Stomach (tissue), 9 donors: ENCODE results near the gene KCNG2. TPM values are rescaled to one million over a fixed set of nuclear protein-coding genes. Genes with fewer than 3 reads are reported as not detected.

Experiments
- DNase-seq, 2 donors: peaks; one replicate each; pipeline versions ENCODE4 v3.0.0 to v3.0.0-alpha.2; 2013 to 2019
- H3K27ac ChIP-seq, 5 donors: fragments of 200-600 bp in 4 of 5; sonication (generic) in 4 of 5; one replicate each; pipeline ENCODE4 v1.5.1; 2013 to 2019; ENCODE audit warnings: mild to moderate bottlenecking in 1 of 5, moderate library complexity in 1 of 5
- H3K27me3 ChIP-seq, 3 donors: fragments of 200-600 bp; sonication (generic); one replicate each; pipeline ENCODE4 v1.5.1; 2017 to 2019; ENCODE audit warnings: mixed run types in 1 of 3
- H3K36me3 ChIP-seq, 4 donors: fragments of 200-600 bp; sonication (generic); 1 replicate in 3 of 4; 2 replicates in 1 of 4; pipeline ENCODE4 v1.5.1; 2016 to 2019
- H3K4me1 ChIP-seq, 4 donors: fragments of 200-600 bp; sonication (generic); one replicate each; pipeline ENCODE4 v1.5.1; 2016 to 2019
- H3K4me3 ChIP-seq, 4 donors: fragments of 200-600 bp; sonication (generic) in 3 of 4; one replicate each; pipeline ENCODE4 v1.5.1; 2016 to 2019; ENCODE audit warnings: mild to moderate bottlenecking in 1 of 4
- H3K9me3 ChIP-seq, 4 donors: fragments of 200-600 bp; sonication (generic); one replicate each; pipeline ENCODE4 v1.5.1; 2016 to 2019
- CTCF ChIP-seq, 7 experiments: fragments of 450-650 bp in 4 of 7; fragments of 200-600 bp in 3 of 7; sonication (generic) in 3 of 7; IDR thresholded peaks; one replicate each; pipeline ENCODE4 v1.5.1; 2016 to 2019; ENCODE audit warnings: antibody characterized with exemption in 7 of 7, control low read depth in 2 of 7, mild to moderate bottlenecking in 1 of 7
- EP300 ChIP-seq: sonication (generic); formaldehyde crosslinking; IDR thresholded peaks from one replicate; pipeline ENCODE4 v1.6.1; 2017; ENCODE audit warnings: antibody characterized with exemption
- POLR2A ChIP-seq, 4 donors: fragments of 450-650 bp; IDR thresholded peaks; one replicate each; pipeline ENCODE4 v1.6.1; 2016; ENCODE audit warnings: antibody characterized with exemption in 4 of 4, control low read depth in 2 of 4, mild to moderate bottlenecking in 1 of 4, moderate library complexity in 1 of 4
- POLR2AphosphoS5 ChIP-seq, 3 donors: sonication (generic); formaldehyde crosslinking; IDR thresholded peaks; one replicate each; pipeline ENCODE4 v1.6.1; 2016; ENCODE audit warnings: antibody characterized with exemption in 3 of 3
- WGBS, 5 donors: extraction: QIAGEN DNeasy Blood & Tissue Kit in 3 of 5; methylation state at CpG; one replicate each; pipeline versions ENCODE4 v1.1.5 to v1.1.7; 2013 to 2018; 5-methylcytosine and 5-hydroxymethylcytosine counted together
- intact Hi-C: fragments of 100-400 bp; cut with DNase I; formaldehyde crosslinking; loops from one replicate; pipeline ENCODE4 v1.15.1; 2023; ENCODE audit warnings: low total_unique reads
- polyA plus RNA-seq, 3 donors: library from polyadenylated mRNA; stranded (reverse); fragments of 200-250 nt; gene quantifications; one replicate each; pipeline ENCODE4 v1.2.3, GENCODE V29; 2013
- total RNA-seq, 5 donors: library from RNA; depleted of rRNA; stranded (reverse); fragments of >200 nt; gene quantifications; one replicate each; pipeline versions ENCODE4 v1.1.0 to v1.2.3, GENCODE V29; 2014 to 2016
- donor health status: healthy with polysubstance abuse.
- donor health status: Bipolar disorder and iron deficiency.
- donor health status: healthy.

KCNG2 gene
- total and polyA plus RNA-seq, 8 donors, result 0.08 to 2.3 (median 0.92) TPM; not detected in 5

GRCh38 chr18:79930020-79930642 is 132.4 kb downstream of the KCNG2 start:
- Histone ChIP-seq H3K27me3 (no peaks in the 10 kb centered on the region), H3K4me1 (peaks cover 7 to 22% (median 13%) of the 10 kb centered on the region in 4 donors), H3K9me3 (peaks cover 6 to 60% (median 40%) of the 10 kb centered on the region in 4 donors), H3K4me3 (no peak overlapping the region), H3K27ac (no peak overlapping the region), H3K36me3 (peaks cover 7 to 76% (median 61%) of the 10 kb centered on the region in 4 donors)
- TF ChIP-seq CTCF (IDR thresholded peaks at IDR 0.05), result no peak
- TF ChIP-seq POLR2AphosphoS5 (IDR thresholded peaks at IDR 0.05), result no peak
- TF ChIP-seq POLR2A (IDR thresholded peaks at IDR 0.05), result no peak
- no peak for TF ChIP-seq EP300
- WGBS, 5 donors, result 96 to 100% (median 97%) methylated on average over 2 of the region's 2 CpGs
- intact Hi-C loops, result no loop called here
- DNase-seq, result no peak

- WGBS, 5 donors, result 96 to 100% (median 97%) methylated on average over 2 of the region's 2 CpGs
- peaks cover 6 to 69% (median 44%) of the 10 kb centered on the region in 4 donors for H3K9me3 ChIP-seq
- intact Hi-C loops, result no loop called here
- DNase-seq, result peak in 1 of 2 donors; percentile 7
- no peak overlapping the region for H3K27ac ChIP-seq
- no peak overlapping the region for H3K4me3 ChIP-seq
- peaks cover 14 to 80% (median 64%) of the 10 kb centered on the region in 4 donors for H3K36me3 ChIP-seq
- TF ChIP-seq CTCF (IDR thresholded peaks at IDR 0.05) (no peak), POLR2A (IDR thresholded peaks at IDR 0.05) (no peak), POLR2AphosphoS5 (IDR thresholded peaks at IDR 0.05) (no peak), EP300 (no peak)
- H3K4me1 ChIP-seq, result peaks cover 7 to 20% (median 16%) of the 10 kb centered on the region in 4 donors
- no peaks in the 10 kb centered on the region for H3K27me3 ChIP-seq
Observed at GRCh38 chr18:79931475-79931874, 133.7 kb downstream of the KCNG2 start.

GRCh38 chr18:79932907-79933306 is 135.2 kb downstream of the KCNG2 start:
- Histone ChIP-seq H3K4me1 (peaks cover 7 to 21% (median 16%) of the 10 kb centered on the region in 4 donors), H3K4me3 (no peak overlapping the region), H3K9me3 (peaks cover 6 to 69% (median 44%) of the 10 kb centered on the region in 4 donors), H3K27me3 (no peaks in the 10 kb centered on the region), H3K27ac (no peak overlapping the region), H3K36me3 (peaks cover 14 to 79% (median 71%) of the 10 kb centered on the region in 4 donors)
- intact Hi-C loops, result no loop called here
- no peak for DNase-seq
- WGBS, 5 donors, result 94 to 95% (median 95%) methylated on average over 3 of the region's 3 CpGs
- TF ChIP-seq CTCF (IDR thresholded peaks at IDR 0.05), result no peak
- TF ChIP-seq EP300, result no peak
- TF ChIP-seq POLR2A (IDR thresholded peaks at IDR 0.05), result no peak
- TF ChIP-seq POLR2AphosphoS5 (IDR thresholded peaks at IDR 0.05), result no peak

GRCh38 chr18:79933765-79934164 is 136.0 kb downstream of the KCNG2 start:
- intact Hi-C loops, result no loop called here
- DNase-seq, result peak in 1 of 2 donors; percentile 56
- Histone ChIP-seq H3K36me3 (peaks cover 14 to 79% (median 71%) of the 10 kb centered on the region in 4 donors), H3K27me3 (no peaks in the 10 kb centered on the region), H3K27ac (no peak overlapping the region), H3K4me3 (no peak overlapping the region), H3K4me1 (peaks cover 7 to 21% (median 16%) of the 10 kb centered on the region in 4 donors), H3K9me3 (peaks cover 6 to 67% (median 42%) of the 10 kb centered on the region in 4 donors)
- TF ChIP-seq POLR2A (IDR thresholded peaks at IDR 0.05), result no peak
- TF ChIP-seq POLR2AphosphoS5 (IDR thresholded peaks at IDR 0.05), result no peak
- TF ChIP-seq CTCF (IDR thresholded peaks at IDR 0.05), result peak in 1 of 7 experiments; percentile 6
- WGBS, 5 donors, result 72 to 82% (median 80%) methylated on average over 10 of the region's 10 CpGs
